Esophagus muscularis mucosa (tissue), 4 donors: ENCODE results near the gene SLC25A48. TPM values are rescaled to one million over a fixed set of nuclear protein-coding genes. Genes with fewer than 3 reads are reported as not detected.

Experiments used
- DNase-seq: peaks from one replicate; pipeline ENCODE4 v3.0.0-alpha.2; 2017; ENCODE audit errors: extremely low spot score
- H3K27ac ChIP-seq, 4 donors: fragments of 200-600 bp; sonication (generic); replicated peaks in 1 of 4; 1 replicate in 3 of 4; 2 replicates in 1 of 4; pipeline ENCODE4 v1.5.1; 2016 to 2019; ENCODE audit warnings: mild to moderate bottlenecking in 1 of 4
- H3K27me3 ChIP-seq, 4 donors: fragments of 200-600 bp; sonication (generic); one replicate each; pipeline versions ENCODE4 v1.5.1 to v1.6.0; 2016 to 2019
- H3K36me3 ChIP-seq, 4 donors: fragments of 200-600 bp; sonication (generic); one replicate each; pipeline ENCODE4 v1.5.1; 2016 to 2019
- H3K4me1 ChIP-seq, 4 donors: fragments of 200-600 bp; sonication (generic); one replicate each; pipeline ENCODE4 v1.5.1; 2016 to 2019
- H3K4me3 ChIP-seq, 4 donors: fragments of 200-600 bp; sonication (generic); 1 replicate in 2 of 4; 2 replicates in 2 of 4; pipeline ENCODE4 v1.5.1; 2016 to 2019; ENCODE audit warnings: mild to moderate bottlenecking in 4 of 4, moderate library complexity in 1 of 4
- H3K9me3 ChIP-seq, 4 donors: fragments of 200-600 bp; sonication (generic); 1 replicate in 3 of 4; 2 replicates in 1 of 4; pipeline ENCODE4 v1.5.1; 2016 to 2019
- EP300 ChIP-seq: sonication (generic); formaldehyde crosslinking; IDR thresholded peaks from one replicate; pipeline ENCODE4 v1.6.1; 2017; ENCODE audit warnings: antibody characterized with exemption
- POLR2A ChIP-seq: fragments of 450-650 bp; IDR thresholded peaks from one replicate; pipeline ENCODE4 v1.6.1; 2017; ENCODE audit warnings: antibody characterized with exemption, moderate library complexity, mild to moderate bottlenecking, low read depth
- POLR2AphosphoS5 ChIP-seq, 2 donors: sonication (generic); formaldehyde crosslinking; IDR thresholded peaks; one replicate each; pipeline ENCODE4 v1.6.1; 2017; ENCODE audit warnings: antibody characterized with exemption in 2 of 2
- WGBS: methylation state at CpG from one replicate; pipeline ENCODE4 v1.1.5; 2018; 5-methylcytosine and 5-hydroxymethylcytosine counted together
- intact Hi-C: fragments of 100-400 bp; cut with DNase I; formaldehyde crosslinking; loops from one replicate; pipeline ENCODE4 v1.15.1; 2023
- total RNA-seq, 4 donors: library from RNA; depleted of rRNA; stranded (reverse); fragments of >200 nt; gene quantifications; one replicate each; pipeline versions ENCODE4 v1.1.0 to v1.2.1, GENCODE V29; 2016
- TF ChIP-seq, protein P1 (sequence below), 3 experiments: fragments of 200-600 bp in 2 of 3; fragments of 450-650 bp in 1 of 3; sonication (generic) in 2 of 3; IDR thresholded peaks; one replicate each; pipeline ENCODE4 v1.5.1; 2017 to 2019; ENCODE audit warnings: antibody characterized with exemption in 3 of 3, mild to moderate bottlenecking in 2 of 3, moderate library complexity in 1 of 3

The SLC25A48 gene
- total RNA-seq, 4 donors from 2014 or later = 0.40 to 0.42 TPM; not detected in 2

- no peaks in the 10 kb centered on the region for H3K27me3 ChIP-seq
- H3K4me3 ChIP-seq = no peak overlapping the region
- no peak overlapping the region for H3K27ac ChIP-seq
- H3K9me3 ChIP-seq = no peaks in the 10 kb centered on the region
- 13% methylated on average over 8 of the region's 8 CpGs for WGBS
- no peaks in the 10 kb centered on the region for H3K36me3 ChIP-seq
- intact Hi-C loops = loop anchor here (1.0 to 5.0 kb wide), 3 partner anchors 175 to 325 kb away; no protein-coding TSS in a partner anchor
- DNase-seq = no peak
- TF ChIP-seq EP300 (no peak), POLR2A (no peak), POLR2AphosphoS5 (IDR thresholded peaks at IDR 0.05) (peak in 1 of 2 donors; percentile 6)
- TF ChIP-seq, protein P1, sequence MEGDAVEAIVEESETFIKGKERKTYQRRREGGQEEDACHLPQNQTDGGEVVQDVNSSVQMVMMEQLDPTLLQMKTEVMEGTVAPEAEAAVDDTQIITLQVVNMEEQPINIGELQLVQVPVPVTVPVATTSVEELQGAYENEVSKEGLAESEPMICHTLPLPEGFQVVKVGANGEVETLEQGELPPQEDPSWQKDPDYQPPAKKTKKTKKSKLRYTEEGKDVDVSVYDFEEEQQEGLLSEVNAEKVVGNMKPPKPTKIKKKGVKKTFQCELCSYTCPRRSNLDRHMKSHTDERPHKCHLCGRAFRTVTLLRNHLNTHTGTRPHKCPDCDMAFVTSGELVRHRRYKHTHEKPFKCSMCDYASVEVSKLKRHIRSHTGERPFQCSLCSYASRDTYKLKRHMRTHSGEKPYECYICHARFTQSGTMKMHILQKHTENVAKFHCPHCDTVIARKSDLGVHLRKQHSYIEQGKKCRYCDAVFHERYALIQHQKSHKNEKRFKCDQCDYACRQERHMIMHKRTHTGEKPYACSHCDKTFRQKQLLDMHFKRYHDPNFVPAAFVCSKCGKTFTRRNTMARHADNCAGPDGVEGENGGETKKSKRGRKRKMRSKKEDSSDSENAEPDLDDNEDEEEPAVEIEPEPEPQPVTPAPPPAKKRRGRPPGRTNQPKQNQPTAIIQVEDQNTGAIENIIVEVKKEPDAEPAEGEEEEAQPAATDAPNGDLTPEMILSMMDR (IDR thresholded peaks at IDR 0.05) = peak; percentile 77 to 90 (median 85)
- peaks cover 0 to 24% (median 20%) of the 10 kb centered on the region in 4 donors for H3K4me1 ChIP-seq
Measured at GRCh38 chr5:135887447-135887864, 53.0 kb downstream of the SLC25A48 start.

DNA sequence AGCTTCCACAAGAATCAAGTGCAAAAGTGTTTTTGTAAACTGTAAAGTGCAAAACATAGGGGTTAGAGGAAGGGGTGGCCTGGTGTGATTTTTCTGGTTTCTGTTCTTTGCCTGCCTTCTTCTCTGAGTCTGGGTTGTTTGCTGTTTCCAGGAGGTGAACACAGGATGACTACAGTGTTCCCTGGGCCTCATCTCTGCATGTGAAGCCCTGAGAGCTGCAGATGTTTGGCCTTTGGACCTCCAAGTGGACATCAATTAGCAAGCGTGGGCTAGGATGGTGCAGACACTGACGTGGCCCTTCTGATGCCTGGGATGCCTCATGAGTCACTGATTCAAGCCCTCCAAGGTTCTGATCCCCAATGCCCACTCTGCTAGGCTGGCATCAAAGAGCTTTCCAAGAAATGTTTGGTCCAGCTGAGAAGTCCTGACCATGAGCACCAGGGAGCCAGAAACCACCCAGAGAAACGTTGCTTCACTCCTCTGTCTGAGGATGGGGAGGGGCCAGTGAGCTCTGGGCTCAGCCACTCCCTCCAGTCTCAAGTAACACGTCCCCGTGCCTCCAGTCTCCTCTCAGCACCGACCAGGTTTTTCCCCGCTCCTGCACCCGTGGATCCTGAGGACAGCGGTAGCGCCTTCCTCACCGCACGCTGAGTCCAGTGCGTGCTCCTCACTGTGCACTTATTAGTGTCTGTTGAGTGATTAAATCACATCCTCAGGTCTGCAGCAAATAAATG lies 53.6 kb downstream of the SLC25A48 start:
- TF ChIP-seq EP300 = no peak
- TF ChIP-seq POLR2AphosphoS5 (IDR thresholded peaks at IDR 0.05) = no peak
- TF ChIP-seq, protein P1 (IDR thresholded peaks at IDR 0.05) = no peak
- TF ChIP-seq POLR2A = no peak
- Histone ChIP-seq H3K27me3 (no peaks in the 10 kb centered on the region), H3K36me3 (no peaks in the 10 kb centered on the region), H3K4me1 (peaks cover 0 to 24% (median 19%) of the 10 kb centered on the region in 4 donors), H3K27ac (no peak overlapping the region), H3K4me3 (no peak overlapping the region), H3K9me3 (no peaks in the 10 kb centered on the region)
- intact Hi-C loops = loop anchor here (1.0 to 5.0 kb wide), 3 partner anchors 174 to 324 kb away; no protein-coding TSS in a partner anchor
- 82% methylated on average over 13 of the region's 13 CpGs for WGBS
- no peak for DNase-seq

GRCh38 chr5:135890296-135890695 lies 55.8 kb downstream of the SLC25A48 start:
- H3K27me3 ChIP-seq = no peaks in the 10 kb centered on the region
- no peak for DNase-seq
- peaks cover 0 to 24% (median 19%) of the 10 kb centered on the region in 4 donors for H3K4me1 ChIP-seq
- H3K9me3 ChIP-seq = no peaks in the 10 kb centered on the region
- H3K27ac ChIP-seq = no peak overlapping the region
- intact Hi-C loops = loop anchor here (5.0 kb wide), 1 partner anchor 42 kb away; no protein-coding TSS in a partner anchor
- H3K36me3 ChIP-seq = no peaks in the 10 kb centered on the region
- 31% methylated on average over 2 of the region's 2 CpGs for WGBS
- TF ChIP-seq, protein P1 (IDR thresholded peaks at IDR 0.05) = no peak
- TF ChIP-seq EP300 = no peak
- no peak for TF ChIP-seq POLR2A
- no peak for TF ChIP-seq POLR2AphosphoS5 (IDR thresholded peaks at IDR 0.05)
- H3K4me3 ChIP-seq = no peak overlapping the region

GRCh38 chr5:135890867-135891266 lies 56.4 kb downstream of the SLC25A48 start:
- H3K4me1 ChIP-seq = peaks cover 0 to 24% (median 19%) of the 10 kb centered on the region in 4 donors
- no peak for TF ChIP-seq POLR2A
- H3K27me3 ChIP-seq = no peaks in the 10 kb centered on the region
- H3K27ac ChIP-seq = no peak overlapping the region
- DNase-seq = no peak
- WGBS = 85% methylated on average over 5 of the region's 5 CpGs
- H3K4me3 ChIP-seq = no peak overlapping the region
- no peaks in the 10 kb centered on the region for H3K9me3 ChIP-seq
- H3K36me3 ChIP-seq = no peaks in the 10 kb centered on the region
- intact Hi-C loops = loop anchor here (5.0 kb wide), 1 partner anchor 41 kb away; no protein-coding TSS in a partner anchor

GRCh38 chr5:135891268-135891667 lies 56.8 kb downstream of the SLC25A48 start:
- no peak overlapping the region for H3K4me3 ChIP-seq

More at GRCh38 chr5:135891268-135891667, 56.8 kb downstream of the SLC25A48 start:
- H3K36me3 ChIP-seq = no peaks in the 10 kb centered on the region
- no peaks in the 10 kb centered on the region for H3K27me3 ChIP-seq
- 36% methylated on average over 2 of the region's 2 CpGs for WGBS
- H3K9me3 ChIP-seq = no peaks in the 10 kb centered on the region
- H3K4me1 ChIP-seq = peaks cover 0 to 24% (median 19%) of the 10 kb centered on the region in 4 donors
- no peak overlapping the region for H3K27ac ChIP-seq
- DNase-seq = no peak
- TF ChIP-seq POLR2A = no peak
- intact Hi-C loops = loop anchor here (5.0 kb wide), 1 partner anchor 41 kb away; no protein-coding TSS in a partner anchor
